Activated gamma-delta T cell (primary cell): ENCODE results near the gene STAT5A.
"Not testable (repeated sequence)": the region's sequence is repeated elsewhere in the genome, so short reads cannot be mapped to it uniquely, and the experiment has no call there.

Source experiments
- DNase-seq: peaks from one replicate; lab custom pipeline; 2025; lab: John Stamatoyannopoulos, UW

The STAT5A gene

GRCh38 chr17:42333053-42333452, 44.8 kb downstream of the STAT5A start:
- no peak for DNase-seq

GRCh38 chr17:42334677-42335076, 46.4 kb downstream of the STAT5A start:
- DNase-seq = no peak

GRCh38 chr17:42337442-42337841, 49.1 kb downstream of the STAT5A start:
- DNase-seq = no peak

GRCh38 chr17:42338427-42338985, 50.2 kb downstream of the STAT5A start:
- DNase-seq = no peak

GRCh38 chr17:42339221-42339620, 50.9 kb downstream of the STAT5A start:
- DNase-seq = no peak

- DNase-seq = no peak
Measured at GRCh38 chr17:42340691-42341127, 52.4 kb downstream of the STAT5A start.

- no peak for DNase-seq
Measured at GRCh38 chr17:42341568-42341967, 53.3 kb downstream of the STAT5A start.

GRCh38 chr17:42342242-42343008, 54.1 kb downstream of the STAT5A start:
- no peak for DNase-seq

GRCh38 chr17:42345396-42346073, 57.2 kb downstream of the STAT5A start:
- DNase-seq = no peak

- no peak for DNase-seq
Measured at GRCh38 chr17:42346481-42346880, 58.2 kb downstream of the STAT5A start.

GRCh38 chr17:42347198-42347597, 58.9 kb downstream of the STAT5A start:
- no peak for DNase-seq

GRCh38 chr17:42347606-42348005, 59.3 kb downstream of the STAT5A start:
- DNase-seq = no peak

- no peak for DNase-seq
Measured at GRCh38 chr17:42348104-42348503, 59.8 kb downstream of the STAT5A start.

- no peak for DNase-seq
Measured at GRCh38 chr17:42354956-42355843, 66.9 kb downstream of the STAT5A start.

- DNase-seq = no peak
Measured at GRCh38 chr17:42358434-42358833, 70.1 kb downstream of the STAT5A start.

GRCh38 chr17:42359133-42359532, 70.8 kb downstream of the STAT5A start:
- DNase-seq = no peak

GRCh38 chr17:42360388-42360787, 72.1 kb downstream of the STAT5A start:
- DNase-seq = not testable (repeated sequence)
